Astrocyte of the spinal cord (primary cell): ENCODE results near the gene SLC40A1.
A peak's percentile ranks its signal among the peaks of the same experiment; 100 is the strongest.

Experiments used
- DNase-seq: peaks from one replicate; pipeline ENCODE4 v3.0.0; 2011; ENCODE audit warnings: low read depth, low spot score
- H3K4me3 ChIP-seq: 2 replicates; pipeline ENCODE4 v1.5.1; 2011; ENCODE audit warnings: low read depth, mild to moderate bottlenecking, low read length, moderate library complexity
- CTCF ChIP-seq: IDR thresholded peaks from 2 replicates; pipeline ENCODE4 v1.5.1; 2012; ENCODE audit warnings: low read depth, mild to moderate bottlenecking, low read length, inconsistent platforms
- in situ Hi-C: cut with HindIII; loops from 2 replicates; pipeline ENCODE4 v1.10.0; 2017; ENCODE audit warnings: low sequenced_read_pairs

Gene SLC40A1

GRCh38 chr2:189574793-189575475 is 5.7 kb downstream of the SLC40A1 start:
- no peak overlapping the region for H3K4me3 ChIP-seq
- DNase-seq = no peak
- no peak for TF ChIP-seq CTCF
- in situ Hi-C loops = no loop called here

- H3K4me3 ChIP-seq = no peak overlapping the region
- TF ChIP-seq CTCF = no peak
- in situ Hi-C loops = no loop called here
- peak; percentile 67 for DNase-seq
These were observed 10.0 kb downstream of the SLC40A1 start for GRCh38 chr2:189570570-189571031.

GRCh38 chr2:189569295-189569910 is 11.2 kb downstream of the SLC40A1 start:
- H3K4me3 ChIP-seq = no peak overlapping the region
- in situ Hi-C loops = no loop called here
- peak; percentile 48 for DNase-seq
- no peak for TF ChIP-seq CTCF

GRCh38 chr2:189566046-189566445 is 14.5 kb downstream of the SLC40A1 start:
- no peak overlapping the region for H3K4me3 ChIP-seq
- in situ Hi-C loops = no loop called here
- TF ChIP-seq CTCF = no peak
- DNase-seq = peak; percentile 32

GRCh38 chr2:189561371-189562038 is 19.1 kb downstream of the SLC40A1 start:
- in situ Hi-C loops = no loop called here
- TF ChIP-seq CTCF = no peak
- H3K4me3 ChIP-seq = no peak overlapping the region
- no peak for DNase-seq

- DNase-seq = no peak
These were observed 20.4 kb downstream of the SLC40A1 start for GRCh38 chr2:189560273-189560586.

More at GRCh38 chr2:189560273-189560586, 20.4 kb downstream of the SLC40A1 start:
- in situ Hi-C loops = no loop called here
- no peak for TF ChIP-seq CTCF
- no peak overlapping the region for H3K4me3 ChIP-seq
